Kidney (tissue), 14 donors: Measurements from ENCODE around the gene ALDH1L1. TPM values are rescaled to one million over a fixed set of nuclear protein-coding genes. Genes with fewer than 3 reads are reported as not detected.

ENCODE experiments used
- DNase-seq, 5 donors: peaks; one replicate each; pipeline ENCODE4 v3.0.0-alpha.2; 2013 to 2020
- FAIRE-seq: peaks from 2 replicates; lab custom pipeline; 2012; peaks lifted over from hg19 to GRCh38; lab: Jason Lieb, UNC
- H3K27ac ChIP-seq, 2 donors: one replicate each; pipeline ENCODE4 v1.7.0; 2013; ENCODE audit warnings: low read depth in 2 of 2, low read length in 2 of 2, inconsistent platforms in 1 of 2
- H3K27me3 ChIP-seq: one replicate; pipeline ENCODE4 v1.7.1; 2013; ENCODE audit warnings: low read length, inconsistent platforms; ENCODE audit not compliant: control insufficient read depth, insufficient read depth
- H3K36me3 ChIP-seq, 3 donors: one replicate each; pipeline versions ENCODE4 v1.7.0 to v1.7.1; 2013; ENCODE audit warnings: low read length in 3 of 3, control low read depth in 1 of 3, inconsistent platforms in 1 of 3; ENCODE audit not compliant: insufficient read depth in 3 of 3, control insufficient read depth in 2 of 3
- H3K4me1 ChIP-seq, 3 donors: one replicate each; pipeline versions ENCODE4 v1.7.0 to v1.7.1; 2013; ENCODE audit warnings: low read length in 3 of 3, inconsistent platforms in 1 of 3, low read depth in 1 of 3; ENCODE audit not compliant: control insufficient read depth in 2 of 3, insufficient read depth in 2 of 3
- H3K4me3 ChIP-seq, 3 donors: one replicate each; pipeline versions ENCODE4 v1.7.0 to v1.8.1; 2013; ENCODE audit warnings: low read length in 3 of 3, control low read depth in 1 of 3, inconsistent platforms in 1 of 3
- H3K9ac ChIP-seq, 3 donors: one replicate each; pipeline versions ENCODE4 v1.7.0 to v1.7.1; 2013; ENCODE audit warnings: low read length in 3 of 3, control low read depth in 1 of 3, inconsistent platforms in 1 of 3
- H3K9me3 ChIP-seq, 3 donors: one replicate each; pipeline versions ENCODE4 v1.7.0 to v1.7.1; 2013; ENCODE audit warnings: low read length in 3 of 3, control low read depth in 1 of 3, inconsistent platforms in 1 of 3; ENCODE audit not compliant: control insufficient read depth in 2 of 3, insufficient read depth in 1 of 3
- CTCF ChIP-seq: IDR thresholded peaks from 3 replicates; pipeline ENCODE4 v1.5.1; 2012; ENCODE audit warnings: mild to moderate bottlenecking, moderate library complexity, borderline replicate concordance; ENCODE audit not compliant: insufficient read depth; ENCODE audit errors: extremely low read depth
- intact Hi-C: fragments of 100-400 bp; cut with DNase I; formaldehyde crosslinking; loops from one replicate; pipeline ENCODE4 v1.11.1; 2022
- polyA plus RNA-seq: library from polyadenylated mRNA; stranded (reverse); fragments of 350-450 nt; fragmentation: Illumina TruSeq; extraction: RNeasy Lipid Tissue Mini Kit (QIAGEN cat#74804); gene quantifications from one replicate; pipeline ENCODE4 v1.2.3, GENCODE V29; 2014; ENCODE audit warnings: low read depth, low replicate concordance; ENCODE audit not compliant: insufficient read depth
- total RNA-seq: library from RNA; stranded (reverse); fragmentation: NEBNext Ultra II Directional; extraction: Animal tissue kit (Norgen Biotek cat#: 25700); gene quantifications from one replicate; pipeline ENCODE4 v1.2.1, GENCODE V29; 2021
- donor health status: control.
- donor health status: control.
- donor health status: control.
- donor health status: control.
- donor health status: control.
- donor health status: DM: yes; HTN: yes; CAD: no.
- donor health status: Normal renal cell carcinoma (clear cell type).

Gene ALDH1L1
- total and polyA plus RNA-seq, 2 donors from 2014 or later: 60.0 to 199 TPM

- Histone ChIP-seq H3K9ac (no peak overlapping the region), H3K27ac (no peak overlapping the region), H3K4me3 (no peak overlapping the region), H3K27me3 (no peaks in the 10 kb centered on the region), H3K36me3 (peaks cover 0 to 35% (median 15%) of the 10 kb centered on the region in 3 donors), H3K9me3 (no peaks in the 10 kb centered on the region), H3K4me1 (peaks cover 0 to 4% (median 0%) of the 10 kb centered on the region in 3 donors)
- FAIRE-seq (no peak), DNase-seq (no peak)
- no peak for TF ChIP-seq CTCF
- intact Hi-C loops: no loop called here
These were observed 19.1 kb downstream of the ALDH1L1 start for GRCh38 chr3:126161309-126161708.

- H3K4me1 ChIP-seq: no peaks in the 10 kb centered on the region
- no peak for FAIRE-seq
- no peak overlapping the region for H3K9ac ChIP-seq
- intact Hi-C loops: no loop called here
- H3K4me3 ChIP-seq: no peak overlapping the region
- DNase-seq: no peak
- peaks cover 0 to 42% (median 19%) of the 10 kb centered on the region in 3 donors for H3K36me3 ChIP-seq
- H3K27ac ChIP-seq: no peak overlapping the region
- no peaks in the 10 kb centered on the region for H3K27me3 ChIP-seq
- H3K9me3 ChIP-seq: no peaks in the 10 kb centered on the region
- TF ChIP-seq CTCF: no peak
These were observed 19.9 kb downstream of the ALDH1L1 start for GRCh38 chr3:126160243-126161210.

GRCh38 chr3:126159476-126159875 lies 20.9 kb downstream of the ALDH1L1 start:
- Histone ChIP-seq H3K9me3 (no peaks in the 10 kb centered on the region), H3K4me1 (no peaks in the 10 kb centered on the region), H3K27ac (no peak overlapping the region), H3K27me3 (no peaks in the 10 kb centered on the region), H3K9ac (no peak overlapping the region), H3K36me3 (peaks cover 0 to 52% (median 27%) of the 10 kb centered on the region in 3 donors), H3K4me3 (no peak overlapping the region)
- FAIRE-seq (no peak), DNase-seq (peak in 1 of 5 donors; percentile 64)
- intact Hi-C loops: no loop called here
- TF ChIP-seq CTCF: no peak
